Tibial artery (tissue), 4 donors: ENCODE results near the gene EXT2.

ENCODE experiments used
- DNase-seq, 2 donors: peaks; one replicate each; pipeline ENCODE4 v3.0.0-alpha.2; 2019
- H3K27ac ChIP-seq, 2 donors: fragments of 200-600 bp; sonication (generic) in 1 of 2; 1 replicate in 1 of 2; 2 replicates in 1 of 2; pipeline ENCODE4 v1.5.1; 2018 to 2019; ENCODE audit warnings: mild to moderate bottlenecking in 1 of 2
- H3K27me3 ChIP-seq, 2 donors: fragments of 200-600 bp; sonication (generic) in 1 of 2; one replicate each; pipeline versions ENCODE4 v1.5.1 to v1.6.0; 2016 to 2019
- H3K36me3 ChIP-seq, 3 donors: fragments of 200-600 bp; sonication (generic) in 2 of 3; one replicate each; pipeline ENCODE4 v1.5.1; 2016 to 2019; ENCODE audit warnings: mild to moderate bottlenecking in 2 of 3
- H3K4me1 ChIP-seq, 4 donors: fragments of 200-600 bp; sonication (generic) in 2 of 4; 1 replicate in 3 of 4; 2 replicates in 1 of 4; pipeline ENCODE4 v1.5.1; 2016 to 2019
- H3K4me3 ChIP-seq, 2 donors: fragments of 200-600 bp; sonication (generic) in 1 of 2; 1 replicate in 1 of 2; 2 replicates in 1 of 2; pipeline ENCODE4 v1.5.1; 2018 to 2019; ENCODE audit warnings: mild to moderate bottlenecking in 2 of 2
- H3K9me3 ChIP-seq, 3 donors: fragments of 200-600 bp; sonication (generic) in 1 of 3; one replicate each; pipeline ENCODE4 v1.5.1; 2016 to 2019
- CTCF ChIP-seq, 2 experiments: fragments of 200-600 bp in 1 of 2; fragments of 450-650 bp in 1 of 2; IDR thresholded peaks; one replicate each; pipeline ENCODE4 v1.5.1; 2017 to 2019; ENCODE audit warnings: antibody characterized with exemption in 2 of 2, mild to moderate bottlenecking in 1 of 2, moderate library complexity in 1 of 2
- intact Hi-C: fragments of 100-400 bp; cut with DNase I; formaldehyde crosslinking; loops from one replicate; pipeline ENCODE4 v1.15.0; 2023; ENCODE audit warnings: low total_unique reads

The EXT2 gene

GRCh38 chr11:44252999-44253602 is 157.6 kb downstream of the EXT2 start:
- no peak overlapping the region for H3K4me3 ChIP-seq
- DNase-seq: no peak
- peaks cover 0 to 11% (median 5%) of the 10 kb centered on the region in 3 donors for H3K9me3 ChIP-seq
- TF ChIP-seq CTCF (IDR thresholded peaks at IDR 0.05): no peak
- intact Hi-C loops: no loop called here
- H3K27ac ChIP-seq: no peak overlapping the region
- H3K4me1 ChIP-seq: peaks cover 0 to 5% (median 1%) of the 10 kb centered on the region in 4 donors
- H3K27me3 ChIP-seq: no peaks in the 10 kb centered on the region
- peaks cover 5 to 15% (median 7%) of the 10 kb centered on the region in 3 donors for H3K36me3 ChIP-seq

- peaks cover 0 to 11% (median 5%) of the 10 kb centered on the region in 3 donors for H3K9me3 ChIP-seq
- TF ChIP-seq CTCF (IDR thresholded peaks at IDR 0.05): no peak
- no peak for DNase-seq
- peaks cover 0 to 11% (median 0%) of the 10 kb centered on the region in 3 donors for H3K36me3 ChIP-seq
- H3K27me3 ChIP-seq: no peaks in the 10 kb centered on the region
- H3K27ac ChIP-seq: no peak overlapping the region
- intact Hi-C loops: no loop called here
- H3K4me3 ChIP-seq: no peak overlapping the region
- no peaks in the 10 kb centered on the region for H3K4me1 ChIP-seq
These were observed 160.1 kb downstream of the EXT2 start for GRCh38 chr11:44255406-44256071.

- no peak overlapping the region for H3K27ac ChIP-seq
- H3K4me3 ChIP-seq: no peak overlapping the region
- no peaks in the 10 kb centered on the region for H3K4me1 ChIP-seq
- peaks cover 0 to 11% (median 5%) of the 10 kb centered on the region in 3 donors for H3K9me3 ChIP-seq
- intact Hi-C loops: no loop called here
- peaks cover 0 to 9% (median 0%) of the 10 kb centered on the region in 3 donors for H3K36me3 ChIP-seq
- TF ChIP-seq CTCF (IDR thresholded peaks at IDR 0.05): no peak
- no peak for DNase-seq
- H3K27me3 ChIP-seq: no peaks in the 10 kb centered on the region
These were observed 161.3 kb downstream of the EXT2 start for GRCh38 chr11:44256673-44257291.

- Histone ChIP-seq H3K36me3 (peaks cover 0 to 9% (median 0%) of the 10 kb centered on the region in 3 donors), H3K27me3 (no peaks in the 10 kb centered on the region), H3K27ac (no peak overlapping the region), H3K4me3 (no peak overlapping the region), H3K9me3 (peaks cover 0 to 6% (median 5%) of the 10 kb centered on the region in 3 donors), H3K4me1 (no peaks in the 10 kb centered on the region)
- intact Hi-C loops: no loop called here
- TF ChIP-seq CTCF (IDR thresholded peaks at IDR 0.05): no peak
- no peak for DNase-seq
These were observed 162.1 kb downstream of the EXT2 start for GRCh38 chr11:44257338-44258189.

- Histone ChIP-seq H3K27me3 (no peaks in the 10 kb centered on the region), H3K36me3 (peaks cover 0 to 3% (median 0%) of the 10 kb centered on the region in 3 donors), H3K27ac (no peak overlapping the region), H3K4me1 (no peaks in the 10 kb centered on the region), H3K4me3 (no peak overlapping the region), H3K9me3 (peaks cover 0 to under 1% (median under 1%) of the 10 kb centered on the region in 3 donors)
- no peak for DNase-seq
- no peak for TF ChIP-seq CTCF (IDR thresholded peaks at IDR 0.05)
- intact Hi-C loops: no loop called here
These were observed 162.7 kb downstream of the EXT2 start for GRCh38 chr11:44258190-44258489.
